Mesendoderm (in vitro differentiated cells): ENCODE measurements around the gene ATE1. TPM values are rescaled to one million over a fixed set of nuclear protein-coding genes. Genes with fewer than 3 reads are reported as not detected.

Experiments used
- DNase-seq: peaks from one replicate; pipeline ENCODE4 v3.0.0; 2013
- H2AK5ac ChIP-seq: 2 replicates; pipeline ENCODE4 v1.6.1; 2013; ENCODE audit warnings: low read length, inconsistent platforms
- H2BK120ac ChIP-seq: 2 replicates; pipeline ENCODE4 v1.6.1; 2013; ENCODE audit warnings: low read depth, mild to moderate bottlenecking, low read length, moderate library complexity, mixed read lengths
- H2BK15ac ChIP-seq: replicated peaks from 2 replicates; pipeline ENCODE4 v1.6.1; 2013; ENCODE audit warnings: low read depth, mild to moderate bottlenecking, moderate library complexity
- H2BK5ac ChIP-seq: 2 replicates; pipeline ENCODE4 v1.6.1; 2013; ENCODE audit warnings: low read length, inconsistent platforms
- H3K18ac ChIP-seq: 2 replicates; pipeline ENCODE4 v1.6.1; 2013; ENCODE audit warnings: mild to moderate bottlenecking, low read length, mixed read lengths
- H3K23ac ChIP-seq: one replicate; pipeline ENCODE4 v1.6.1; 2013; ENCODE audit warnings: low read length
- H3K27ac ChIP-seq: 2 replicates; pipeline ENCODE4 v1.5.1; 2013; ENCODE audit warnings: low read depth, mild to moderate bottlenecking, inconsistent platforms, low read length, moderate library complexity
- H3K27me3 ChIP-seq: 2 replicates; pipeline ENCODE4 v1.6.1; 2013; ENCODE audit warnings: low read length, control low read depth, mild to moderate bottlenecking, inconsistent platforms; ENCODE audit not compliant: insufficient read depth, poor library complexity
- H3K36me3 ChIP-seq: 2 replicates; pipeline ENCODE4 v1.6.1; 2013; ENCODE audit warnings: low read length, inconsistent platforms; ENCODE audit not compliant: control insufficient read depth, insufficient read depth
- H3K4ac ChIP-seq: one replicate; pipeline ENCODE4 v1.6.1; 2013; ENCODE audit warnings: low read depth, mild to moderate bottlenecking, low read length, moderate library complexity
- H3K4me1 ChIP-seq: 2 replicates; pipeline ENCODE4 v1.6.1; 2013; ENCODE audit warnings: low read depth, low read length, inconsistent platforms; ENCODE audit not compliant: control insufficient read depth
- H3K4me2 ChIP-seq: 2 replicates; pipeline ENCODE4 v1.6.1; 2013; ENCODE audit warnings: low read length
- H3K4me3 ChIP-seq: 2 replicates; pipeline ENCODE4 v1.5.1; 2013; ENCODE audit warnings: mild to moderate bottlenecking, low read length
- H3K56ac ChIP-seq: one replicate; pipeline ENCODE4 v1.6.1; 2013; ENCODE audit warnings: low read length
- H3K79me1 ChIP-seq: 2 replicates; pipeline ENCODE4 v1.6.1; 2013; ENCODE audit warnings: low read length, inconsistent platforms
- H3K79me2 ChIP-seq: 2 replicates; pipeline ENCODE4 v1.6.1; 2013; ENCODE audit warnings: mild to moderate bottlenecking, low read length; ENCODE audit not compliant: control insufficient read depth, insufficient read depth
- H3K9ac ChIP-seq: 2 replicates; pipeline ENCODE4 v1.6.1; 2013; ENCODE audit warnings: low read length, inconsistent platforms
- H4K5ac ChIP-seq: one replicate; pipeline ENCODE4 v1.6.1; 2013; ENCODE audit warnings: low read length
- H4K8ac ChIP-seq: one replicate; pipeline ENCODE4 v1.6.1; 2013; ENCODE audit warnings: low read depth, mild to moderate bottlenecking, control low read depth, low read length, moderate library complexity
- WGBS: extraction: QIAGEN DNeasy Blood & Tissue Kit; methylation state at CpG from one replicate; pipeline ENCODE4 v1.1.7; 2013; ENCODE audit warnings: low lambda C conversion rate, missing lambda C conversion rate; ENCODE audit not compliant: insufficient coverage; ENCODE audit errors: extremely low coverage; 5-methylcytosine and 5-hydroxymethylcytosine counted together
- small RNA-seq: library from polyadenylated mRNA; stranded (forward); fragments of <200 nt; extraction: miRNeasy Mini kit (QIAGEN cat#:217004); gene quantifications from one replicate; pipeline ENCODE3, GENCODE V24; 2013; ENCODE audit not compliant: insufficient read depth

The ATE1 gene

GRCh38 chr10:121692626-121693025 lies 235.2 kb downstream of the ATE1 start:
- H3K4me3 ChIP-seq, result no peak overlapping the region
- H3K9ac ChIP-seq, result no peak overlapping the region
- no peak overlapping the region for H4K5ac ChIP-seq
- no peak overlapping the region for H3K27ac ChIP-seq
- H3K56ac ChIP-seq, result no peak overlapping the region
- no peak overlapping the region for H2BK120ac ChIP-seq
- no peaks in the 10 kb centered on the region for H3K36me3 ChIP-seq
- no peaks in the 10 kb centered on the region for H3K79me1 ChIP-seq
- H4K8ac ChIP-seq, result no peak overlapping the region
- H3K27me3 ChIP-seq, result no peaks in the 10 kb centered on the region
- no peaks in the 10 kb centered on the region for H3K79me2 ChIP-seq
- no peaks in the 10 kb centered on the region for H3K4me1 ChIP-seq
- H3K4ac ChIP-seq, result no peak overlapping the region
- no CpG with 5 or more reads among the region's 10 CpGs for WGBS
- no peak overlapping the region for H3K23ac ChIP-seq
- DNase-seq, result no peak
- no peak overlapping the region for H2BK5ac ChIP-seq
- no peak overlapping the region for H3K18ac ChIP-seq
- no peak overlapping the region for H3K4me2 ChIP-seq
- H2AK5ac ChIP-seq, result no peak overlapping the region
- H2BK15ac ChIP-seq, result no peak overlapping the region

GRCh38 chr10:121690970-121691369 lies 236.9 kb downstream of the ATE1 start:
- Histone ChIP-seq H4K5ac (no peak overlapping the region), H3K79me2 (no peaks in the 10 kb centered on the region), H2BK5ac (no peak overlapping the region), H4K8ac (no peak overlapping the region), H3K79me1 (no peaks in the 10 kb centered on the region), H3K4me1 (no peaks in the 10 kb centered on the region), H3K4me3 (no peak overlapping the region), H3K23ac (no peak overlapping the region), H3K56ac (no peak overlapping the region), H3K4me2 (no peak overlapping the region), H3K36me3 (no peaks in the 10 kb centered on the region), H3K4ac (no peak overlapping the region), H3K27me3 (no peaks in the 10 kb centered on the region), H3K9ac (no peak overlapping the region), H2BK15ac (no peak overlapping the region), H2BK120ac (no peak overlapping the region), H2AK5ac (no peak overlapping the region), H3K18ac (no peak overlapping the region), H3K27ac (no peak overlapping the region)
- no CpG with 5 or more reads among the region's 3 CpGs for WGBS
- no peak for DNase-seq

Small RNA genes within 50 kb of the gene (small RNA-seq; reads per million reads assigned to genes)
- gene RF00019 (not detected), gene RF02219 (not detected)
